ENCODE measurements around the gene COLEC11.

The COLEC11 gene

GRCh38 chr2:3595985-3596384 is 1.1 kb downstream of the COLEC11 start:
- FAIRE-seq, result no peak
- no peak for DNase-seq (ENCODE audit: insufficient read length, low spot score)

GRCh38 chr2:3596901-3597417 is 2.0 kb downstream of the COLEC11 start:
- FAIRE-seq (no peak), DNase-seq (ENCODE audit: insufficient read length, low spot score) (no peak)
- no peak for TF ChIP-seq CTCF (IDR thresholded peaks at IDR 0.05; ENCODE audit: insufficient read depth, missing control alignments)

More at GRCh38 chr2:3595985-3596384, 1.1 kb downstream of the COLEC11 start:
- TF ChIP-seq CTCF (IDR thresholded peaks at IDR 0.05; ENCODE audit: insufficient read depth, missing control alignments), result no peak

GRCh38 chr2:3597567-3597966 is 2.7 kb downstream of the COLEC11 start:
- FAIRE-seq, result no peak
- no peak for TF ChIP-seq CTCF (IDR thresholded peaks at IDR 0.05; ENCODE audit: insufficient read depth, missing control alignments)
- DNase-seq (ENCODE audit: insufficient read length, low spot score), result no peak

- no peak for FAIRE-seq
- TF ChIP-seq CTCF (IDR thresholded peaks at IDR 0.05; ENCODE audit: insufficient read depth, missing control alignments), result no peak
- DNase-seq (ENCODE audit: insufficient read length, low spot score), result no peak
These were observed 3.4 kb downstream of the COLEC11 start for GRCh38 chr2:3598197-3598910.

GRCh38 chr2:3598912-3599854 is 4.3 kb downstream of the COLEC11 start:
- DNase-seq (ENCODE audit: insufficient read length, low spot score) (no peak), FAIRE-seq (no peak)
- no peak for TF ChIP-seq CTCF (IDR thresholded peaks at IDR 0.05; ENCODE audit: insufficient read depth, missing control alignments)

- no peak for DNase-seq (ENCODE audit: insufficient read length, low spot score)
- no peak for TF ChIP-seq CTCF (IDR thresholded peaks at IDR 0.05; ENCODE audit: insufficient read depth, missing control alignments)
- FAIRE-seq, result no peak
These were observed 5.4 kb downstream of the COLEC11 start for GRCh38 chr2:3600256-3600855.

Measured in D721Med (cell line).